B cell (primary cell): ENCODE data around the gene MAP6. TPM values are rescaled to one million over a fixed set of nuclear protein-coding genes. Genes with fewer than 3 reads are reported as not detected.

Experiments used
- ATAC-seq: fragments of 200-7000 bp; cut with Tn5 transposase; one replicate; pipeline ENCODE4 v1.10.0; 2021; ENCODE audit warnings: low read depth, mild to moderate bottlenecking, moderate number of reproducible peaks, moderate library complexity
- CTCF ChIA-PET: fragments of 350-600 bp; sonication (Branson Sonifier 250); formaldehyde crosslinking; loops from one replicate; lab custom pipeline; 2021; ENCODE audit warnings: antibody characterized with exemption, inconsistent platforms; lab: Charles Lee
- POLR2A ChIA-PET: fragments of 350-600 bp; sonication (Branson Sonifier 250); formaldehyde crosslinking; loops from one replicate; lab custom pipeline; 2021; ENCODE audit warnings: antibody characterized with exemption; lab: Charles Lee
- DNase-seq: peaks from one replicate; pipeline ENCODE4 v3.0.0; 2013
- H2AFZ ChIP-seq: 2 replicates; pipeline ENCODE4 v1.6.1; 2012; ENCODE audit warnings: mild to moderate bottlenecking, low read depth, low read length; ENCODE audit not compliant: insufficient read depth, poor library complexity, severe bottlenecking
- H3K27ac ChIP-seq, 2 donors: 1 replicate in 1 of 2; 2 replicates in 1 of 2; pipeline ENCODE4 v1.5.1; 2012 to 2013; ENCODE audit warnings: low read length in 2 of 2, mild to moderate bottlenecking in 2 of 2, moderate library complexity in 1 of 2
- H3K27me3 ChIP-seq, 4 experiments: fragments of 200-600 bp in 1 of 4; sonication (generic) in 1 of 4; replicated peaks in 1 of 4; 1 replicate in 2 of 4; 2 replicates in 2 of 4; pipeline versions ENCODE4 v1.6.1 to v1.7.0; 2013 to 2016; ENCODE audit warnings: low read length in 3 of 4, mild to moderate bottlenecking in 2 of 4, mixed read lengths in 1 of 4, moderate library complexity in 1 of 4; ENCODE audit not compliant: insufficient read depth in 4 of 4, control insufficient read depth in 3 of 4; ENCODE audit errors: control extremely low read depth in 1 of 4
- H3K36me3 ChIP-seq, 2 experiments: replicated peaks in 1 of 2; 1 replicate in 1 of 2; 2 replicates in 1 of 2; pipeline versions ENCODE4 v1.6.1 to v1.7.1; 2013; ENCODE audit warnings: low read length in 1 of 2; ENCODE audit not compliant: insufficient read depth in 2 of 2, control insufficient read depth in 1 of 2; ENCODE audit errors: control extremely low read depth in 1 of 2, extremely low read depth in 1 of 2
- H3K4me1 ChIP-seq, 2 donors: fragments of 200-600 bp in 1 of 2; sonication (generic) in 1 of 2; 1 replicate in 1 of 2; 2 replicates in 1 of 2; pipeline versions ENCODE4 v1.5.1 to v1.6.1; 2013 to 2017; ENCODE audit warnings: low read length in 2 of 2; ENCODE audit not compliant: control insufficient read depth in 2 of 2, insufficient read depth in 2 of 2
- H3K4me2 ChIP-seq: replicated peaks from 2 replicates; pipeline ENCODE3; 2012; ENCODE audit warnings: mild to moderate bottlenecking, low read depth, low read length; ENCODE audit not compliant: poor library complexity, severe bottlenecking
- H3K4me3 ChIP-seq, 5 experiments: fragments of 200-600 bp in 1 of 5; sonication (generic) in 1 of 5; 1 replicate in 3 of 5; 2 replicates in 2 of 5; pipeline versions ENCODE4 v1.5.1 to v1.7.0; 2011 to 2016; ENCODE audit warnings: low read length in 4 of 5, mild to moderate bottlenecking in 4 of 5, low read depth in 2 of 5, control low read depth in 1 of 5, moderate library complexity in 1 of 5; ENCODE audit not compliant: insufficient read depth in 1 of 5; ENCODE audit errors: control extremely low read depth in 1 of 5, extremely low read depth in 1 of 5
- H3K79me2 ChIP-seq: fragments of 200-600 bp; sonication (generic); one replicate; pipeline ENCODE4 v1.6.0; 2016; ENCODE audit warnings: low read length; ENCODE audit not compliant: control insufficient read depth, insufficient read depth
- H3K9ac ChIP-seq: fragments of 200-600 bp; sonication (generic); 2 replicates; pipeline ENCODE4 v1.6.1; 2017; ENCODE audit warnings: mild to moderate bottlenecking, low read length, moderate library complexity
- H3K9me3 ChIP-seq, 3 donors: one replicate each; pipeline versions ENCODE4 v1.6.1 to v1.7.1; 2013; ENCODE audit warnings: low read length in 2 of 3; ENCODE audit not compliant: control insufficient read depth in 2 of 3, insufficient read depth in 1 of 3; ENCODE audit errors: control extremely low read depth in 1 of 3
- H4K20me1 ChIP-seq: 2 replicates; pipeline ENCODE4 v1.6.0; 2012; ENCODE audit warnings: mild to moderate bottlenecking, low read length; ENCODE audit not compliant: insufficient read depth, control insufficient read depth, poor library complexity, severe bottlenecking
- H3K27ac Mint-ChIP-seq: one replicate; pipeline ENCODE4 v1.8.0; 2021; ENCODE audit warnings: mixed read lengths
- H3K27me3 Mint-ChIP-seq: one replicate; pipeline ENCODE4 v1.8.0; 2021; ENCODE audit warnings: mixed read lengths
- H3K4me1 Mint-ChIP-seq: one replicate; pipeline ENCODE4 v1.8.0; 2021; ENCODE audit warnings: mixed read lengths
- H3K4me3 Mint-ChIP-seq: one replicate; pipeline ENCODE4 v1.8.0; 2021; ENCODE audit warnings: mixed read lengths
- H3K9me3 Mint-ChIP-seq: one replicate; pipeline ENCODE4 v1.8.0; 2022; ENCODE audit warnings: mixed read lengths; ENCODE audit not compliant: insufficient read depth
- EZH2 ChIP-seq: IDR thresholded peaks from 2 replicates; pipeline ENCODE4 v1.6.1; 2012; ENCODE audit warnings: borderline replicate concordance, low read depth, mild to moderate bottlenecking, moderate library complexity, low read length; ENCODE audit not compliant: insufficient read depth, poor library complexity, severe bottlenecking
- WGBS: methylation state at CpG from one replicate; pipeline ENCODE4 v1.1.5; 2013; ENCODE audit warnings: missing lambda C conversion rate; ENCODE audit not compliant: insufficient coverage; 5-methylcytosine and 5-hydroxymethylcytosine counted together
- intact Hi-C: fragments of 100-400 bp; cut with micrococcal nuclease; formaldehyde crosslinking; loops from one replicate; pipeline ENCODE4 v1.10.0; 2022
- polyA plus RNA-seq: library from polyadenylated mRNA; depleted of rRNA; stranded (reverse); fragments of >200 nt; gene quantifications from 2 replicates; pipeline ENCODE4 v1.2.3, GENCODE V29; 2012
- total RNA-seq, 2 donors: library from RNA; stranded (reverse); fragments of 120-200 nt in 1 of 2; gene quantifications; 1 replicate in 1 of 2; 2 replicates in 1 of 2; pipeline versions ENCODE4 v1.2.3 to v1.2.4, GENCODE V29; 2013 to 2022
- TF ChIP-seq, protein P1 (sequence below): fragments of 200-600 bp; IDR thresholded peaks from one replicate; pipeline ENCODE4 v1.8.0; 2022; ENCODE audit warnings: antibody characterized with exemption, mild to moderate bottlenecking

MAP6 gene
- total and polyA plus RNA-seq, 2 donors (not counting 1 experiment from before 2014, with no cell fraction given): 0.54 to 0.57 TPM

DNA sequence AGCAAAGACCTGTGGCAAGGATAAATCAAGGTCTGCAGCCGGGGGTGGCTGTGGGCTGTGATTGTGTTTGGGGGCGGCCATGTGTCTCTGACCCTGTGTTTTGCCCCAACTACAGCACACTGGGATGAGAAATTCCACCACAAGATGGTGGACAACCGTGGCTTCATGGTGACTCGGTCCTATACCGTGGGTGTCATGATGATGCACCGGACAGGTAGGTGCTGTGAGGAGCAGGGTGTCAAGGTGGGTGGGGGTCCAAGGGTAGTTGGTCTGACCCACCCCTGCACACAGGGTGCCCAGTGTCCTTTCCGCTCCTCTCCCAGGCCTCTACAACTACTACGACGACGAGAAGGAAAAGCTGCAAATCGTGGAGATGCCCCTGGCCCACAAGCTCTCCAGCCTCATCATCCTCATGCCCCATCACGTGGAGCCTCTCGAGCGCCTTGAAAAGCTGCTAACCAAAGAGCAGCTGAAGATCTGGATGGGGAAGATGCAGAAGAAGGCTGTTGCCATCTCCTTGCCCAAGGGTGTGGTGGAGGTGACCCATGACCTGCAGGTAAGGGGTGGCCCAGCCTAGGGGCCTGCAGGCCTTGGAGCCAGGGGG lies 100.1 kb downstream of the MAP6 start:
- 100% methylated on average over 5 of the region's 14 CpGs for WGBS
- ChIA-PET CTCF (interaction anchor here (0.6 kb wide), 1 partner anchor 203 kb away, joined by 3 read pairs; no protein-coding TSS in a partner anchor), POLR2A (no interaction called here)
- Mint-ChIP-seq H3K27me3 (no peaks in the 10 kb centered on the region), H3K9me3 (no peaks in the 10 kb centered on the region), H3K27ac (no peak overlapping the region), H3K4me3 (no peak overlapping the region), H3K4me1 (peaks cover 1% of the 10 kb centered on the region)
- no peaks in the 10 kb centered on the region for H3K27me3 ChIP-seq
- TF ChIP-seq, protein P1, sequence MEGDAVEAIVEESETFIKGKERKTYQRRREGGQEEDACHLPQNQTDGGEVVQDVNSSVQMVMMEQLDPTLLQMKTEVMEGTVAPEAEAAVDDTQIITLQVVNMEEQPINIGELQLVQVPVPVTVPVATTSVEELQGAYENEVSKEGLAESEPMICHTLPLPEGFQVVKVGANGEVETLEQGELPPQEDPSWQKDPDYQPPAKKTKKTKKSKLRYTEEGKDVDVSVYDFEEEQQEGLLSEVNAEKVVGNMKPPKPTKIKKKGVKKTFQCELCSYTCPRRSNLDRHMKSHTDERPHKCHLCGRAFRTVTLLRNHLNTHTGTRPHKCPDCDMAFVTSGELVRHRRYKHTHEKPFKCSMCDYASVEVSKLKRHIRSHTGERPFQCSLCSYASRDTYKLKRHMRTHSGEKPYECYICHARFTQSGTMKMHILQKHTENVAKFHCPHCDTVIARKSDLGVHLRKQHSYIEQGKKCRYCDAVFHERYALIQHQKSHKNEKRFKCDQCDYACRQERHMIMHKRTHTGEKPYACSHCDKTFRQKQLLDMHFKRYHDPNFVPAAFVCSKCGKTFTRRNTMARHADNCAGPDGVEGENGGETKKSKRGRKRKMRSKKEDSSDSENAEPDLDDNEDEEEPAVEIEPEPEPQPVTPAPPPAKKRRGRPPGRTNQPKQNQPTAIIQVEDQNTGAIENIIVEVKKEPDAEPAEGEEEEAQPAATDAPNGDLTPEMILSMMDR: no peak
- TF ChIP-seq EZH2: no peak
- H3K36me3 ChIP-seq: peaks cover 0 to 12% of the 10 kb centered on the region in 2 experiments
- H3K4me2 ChIP-seq: no peak overlapping the region
- no peak overlapping the region for H3K27ac ChIP-seq
- no peak overlapping the region for H3K4me3 ChIP-seq
- DNase-seq: no peak
- intact Hi-C loops: no loop called here
- H2AFZ ChIP-seq: no peak overlapping the region
- H3K9ac ChIP-seq: no peak overlapping the region
- H3K79me2 ChIP-seq: no peaks in the 10 kb centered on the region
- H3K4me1 ChIP-seq: no peaks in the 10 kb centered on the region
- no peaks in the 10 kb centered on the region for H4K20me1 ChIP-seq
- no peak for ATAC-seq
- no peaks in the 10 kb centered on the region for H3K9me3 ChIP-seq

DNA sequence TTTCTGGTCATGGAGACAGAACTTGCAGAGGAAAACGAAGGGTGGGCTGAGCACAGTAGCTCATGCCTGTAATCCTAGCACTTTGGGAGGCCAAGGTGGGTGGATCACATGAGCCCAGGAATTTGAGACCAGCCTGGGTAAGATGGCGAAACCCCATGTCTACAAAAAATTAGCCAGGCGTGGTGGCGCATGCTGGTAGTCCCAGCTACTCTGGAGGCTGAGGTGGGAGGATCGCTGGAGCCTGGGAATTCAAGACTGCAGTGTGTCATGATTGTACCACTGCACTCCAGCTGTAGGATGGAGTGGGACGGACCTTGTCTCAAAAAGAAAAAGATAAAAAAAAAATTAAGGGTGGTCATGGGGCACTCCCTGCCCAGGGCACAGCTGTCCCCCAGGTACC lies 100.9 kb downstream of the MAP6 start:
- ChIA-PET CTCF (no interaction called here), POLR2A (no interaction called here)
- no peaks in the 10 kb centered on the region for H3K27me3 Mint-ChIP-seq
- WGBS: 90% methylated on average over 6 of the region's 6 CpGs
- H3K27ac ChIP-seq: no peak overlapping the region
- H4K20me1 ChIP-seq: no peaks in the 10 kb centered on the region
- ATAC-seq (no peak), DNase-seq (no peak)
- H3K27me3 ChIP-seq: peaks cover 0 to 3% (median 0%) of the 10 kb centered on the region in 4 experiments
- no peaks in the 10 kb centered on the region for H3K9me3 Mint-ChIP-seq
- H3K4me3 Mint-ChIP-seq: no peak overlapping the region
- no peak overlapping the region for H3K4me3 ChIP-seq
- no peaks in the 10 kb centered on the region for H3K9me3 ChIP-seq
- H3K27ac Mint-ChIP-seq: no peak overlapping the region
- no peaks in the 10 kb centered on the region for H3K79me2 ChIP-seq
- intact Hi-C loops: no loop called here
- no peak overlapping the region for H3K9ac ChIP-seq
- peaks cover 0 to 12% of the 10 kb centered on the region in 2 experiments for H3K36me3 ChIP-seq
- peaks cover 4 to 6% of the 10 kb centered on the region in 2 donors for H3K4me1 ChIP-seq
- H2AFZ ChIP-seq: no peak overlapping the region
- no peak for TF ChIP-seq EZH2
- TF ChIP-seq, protein P1: no peak
- peaks cover 7% of the 10 kb centered on the region for H3K4me1 Mint-ChIP-seq
- no peak overlapping the region for H3K4me2 ChIP-seq
